Activated T-helper 1 cell treated with Interleukin-2 at 50 U/mL for 16 hours (primary cell): Measurements from ENCODE around the gene COX7A2L.
"Not testable (repeated sequence)": the region's sequence is repeated elsewhere in the genome, so short reads cannot be mapped to it uniquely, and the experiment has no call there.

Experiments used
- DNase-seq: peaks from one replicate; pipeline ENCODE4 v3.0.0-alpha.2; 2020; ENCODE audit warnings: low read depth

COX7A2L gene

GRCh38 chr2:42367835-42368234 lies 6.8 kb upstream of the COX7A2L start:
- no peak for DNase-seq

- DNase-seq: no peak
Observed at GRCh38 chr2:42366411-42366810, 5.4 kb upstream of the COX7A2L start.

GRCh38 chr2:42364658-42365057 lies 3.6 kb upstream of the COX7A2L start:
- no peak for DNase-seq

GRCh38 chr2:42363413-42363812 lies 2.4 kb upstream of the COX7A2L start:
- DNase-seq: no peak

- no peak for DNase-seq
Observed at GRCh38 chr2:42361728-42362283, 789 bp upstream of the COX7A2L start.

- no peak for DNase-seq
Observed at GRCh38 chr2:42360493-42360889, 526 bp downstream of the COX7A2L start.

- no peak for DNase-seq
Observed at GRCh38 chr2:42359965-42360483, 993 bp downstream of the COX7A2L start.

GRCh38 chr2:42359304-42359964 lies 1.6 kb downstream of the COX7A2L start:
- no peak for DNase-seq

- no peak for DNase-seq
Observed at GRCh38 chr2:42353792-42354429, 7.1 kb downstream of the COX7A2L start.

- DNase-seq: no peak
Observed at GRCh38 chr2:42351864-42352263, 9.2 kb downstream of the COX7A2L start.

GRCh38 chr2:42350434-42351063 lies 10.5 kb downstream of the COX7A2L start:
- DNase-seq: no peak

GRCh38 chr2:42348113-42348805 lies 12.8 kb downstream of the COX7A2L start:
- DNase-seq: no peak

GRCh38 chr2:42347518-42347917 lies 13.5 kb downstream of the COX7A2L start:
- not testable (repeated sequence) for DNase-seq

GRCh38 chr2:42346856-42347255 lies 14.2 kb downstream of the COX7A2L start:
- DNase-seq: not testable (repeated sequence)

- no peak for DNase-seq
Observed at GRCh38 chr2:42345986-42346385, 15.0 kb downstream of the COX7A2L start.

- no peak for DNase-seq
Observed at GRCh38 chr2:42342795-42343241, 18.2 kb downstream of the COX7A2L start.

GRCh38 chr2:42342061-42342794 lies 18.8 kb downstream of the COX7A2L start:
- no peak for DNase-seq

GRCh38 chr2:42340938-42341636 lies 19.9 kb downstream of the COX7A2L start:
- DNase-seq: no peak

- DNase-seq: no peak
Observed at GRCh38 chr2:42340045-42340937, 20.7 kb downstream of the COX7A2L start.
